Measurements from ENCODE around the gene MRPS27.

GRCh38 chr5:72248410-72248981, 71.5 kb downstream of the MRPS27 start:
- TF ChIP-seq BHLHE40 (IDR thresholded peaks at IDR 0.05; ENCODE audit: low read length): no peak
- TF ChIP-seq ZFP36 (IDR thresholded peaks at IDR 0.05; ENCODE audit: borderline replicate concordance, low read depth, low read length, partially characterized antibody): no peak
- TF ChIP-seq NAIF1 (CRISPR knock-in tag; IDR thresholded peaks at IDR 0.05; ENCODE audit: borderline replicate concordance): no peak
- TF ChIP-seq PAWR (CRISPR knock-in tag; IDR thresholded peaks at IDR 0.05; ENCODE audit: borderline replicate concordance): no peak

All from HepG2 (cell line).